Measurements from ENCODE around the gene ING3. TPM values are rescaled to one million over a fixed set of nuclear protein-coding genes. Genes with fewer than 3 reads are reported as not detected.

Gene ING3
- total and polyA plus RNA-seq, 9 of the 15 experiments (the other 6 are each of a cell fraction or from before 2014, with no cell fraction given): 22.8 to 233 (median 50.4) TPM

GRCh38 chr7:120949393-120949911 lies 1.1 kb upstream of the ING3 start (continued):
- TF ChIP-seq SAFB (IDR thresholded peaks at IDR 0.05; ENCODE audit: borderline replicate concordance, low read depth, low read length): no peak
- no peak for TF ChIP-seq ZNF551 (CRISPR knock-in tag; IDR thresholded peaks at IDR 0.05)
- TF ChIP-seq NCOR1 (IDR thresholded peaks at IDR 0.05): no peak
- TF ChIP-seq CHD4 (IDR thresholded peaks at IDR 0.05; ENCODE audit: insufficient read depth, insufficient replicate concordance, low read depth, low read length, poor library complexity, severe bottlenecking): no peak
- peak; percentile 55 for TF ChIP-seq MEIS2 (IDR thresholded peaks at IDR 0.05; ENCODE audit: partially characterized antibody)
- TF ChIP-seq YBX1 (IDR thresholded peaks at IDR 0.05): no peak
- TF ChIP-seq FOXM1 (IDR thresholded peaks at IDR 0.05; ENCODE audit: low read depth): no peak
- no peak for TF ChIP-seq FOXM1 (CRISPR knock-in tag; IDR thresholded peaks at IDR 0.05; ENCODE audit: low read depth)
- no peak for TF ChIP-seq STAG1 (CRISPR knock-in tag; IDR thresholded peaks at IDR 0.05; ENCODE audit: borderline replicate concordance)
- TF ChIP-seq ZFX (CRISPR knock-in tag; IDR thresholded peaks at IDR 0.05): no peak
- TF ChIP-seq ZKSCAN8 (CRISPR knock-in tag; IDR thresholded peaks at IDR 0.05): no peak
- peak; percentile 23; the same call in 1 of the 2 replicates for TF ChIP-seq NBN (IDR thresholded peaks at IDR 0.05; ENCODE audit: low read depth)
- TF ChIP-seq DPF2 (IDR thresholded peaks at IDR 0.05): peak; percentile 60
- TF ChIP-seq ZNF282 (CRISPR knock-in tag; IDR thresholded peaks at IDR 0.05): no peak
- TF ChIP-seq POLR2G (IDR thresholded peaks at IDR 0.05; ENCODE audit: low read depth, low read length): no peak
- no peak for TF ChIP-seq RNF2 (IDR thresholded peaks at IDR 0.05)
- TF ChIP-seq ZNF232 (CRISPR knock-in tag; IDR thresholded peaks at IDR 0.05): no peak
- no peak for TF ChIP-seq NFIX (CRISPR knock-in tag; IDR thresholded peaks at IDR 0.05; ENCODE audit: low read depth)
- TF ChIP-seq TAF9B (IDR thresholded peaks at IDR 0.05; ENCODE audit: partially characterized antibody): peak; percentile 37
- no peak for TF ChIP-seq POLR3A (IDR thresholded peaks at IDR 0.05; ENCODE audit: borderline replicate concordance, extremely low read depth, insufficient read depth, insufficient read length)
- TF ChIP-seq SNIP1 (IDR thresholded peaks at IDR 0.05; ENCODE audit: low read depth): no peak; the same call in 1 of the 2 replicates
- TF ChIP-seq U2AF1 (optimal IDR thresholded peaks at IDR 0.05; ENCODE audit: low read depth, low read length): no peak
- TF ChIP-seq GMEB1 (CRISPR knock-in tag; IDR thresholded peaks at IDR 0.05): no peak
- TF ChIP-seq NFE2L1 (tag; IDR thresholded peaks at IDR 0.05; ENCODE audit: borderline replicate concordance, low read depth): no peak
- no peak for TF ChIP-seq XRCC3 (IDR thresholded peaks at IDR 0.05)
- TF ChIP-seq ZNF75A (CRISPR knock-in tag; IDR thresholded peaks at IDR 0.05): no peak
- TF ChIP-seq CHD1 (IDR thresholded peaks at IDR 0.05; ENCODE audit: low read length): no peak
- no peak for TF ChIP-seq ZNF133 (CRISPR knock-in tag; IDR thresholded peaks at IDR 0.05)
